A549 (cell line): Measurements from ENCODE around the gene COL2A1.

Experiments
- CHD4 ChIP-seq: fragments of 200-600 bp; sonication (generic); IDR thresholded peaks from 2 replicates; pipeline ENCODE4 v1.6.1; 2016; ENCODE audit warnings: antibody characterized with exemption, mild to moderate bottlenecking, borderline replicate concordance
- EP300 ChIP-seq, 2 experiments: fragments of >200 bp; sonication (Bioruptor Twin); formaldehyde crosslinking; IDR thresholded peaks; 2 replicates in 1 of 2; 3 replicates in 1 of 2; pipeline ENCODE4 v1.6.1; 2016 to 2017
- FOSL2 ChIP-seq, 2 experiments: fragments of 450-650 bp in 1 of 2; fragments of >200 bp in 1 of 2; sonication (Bioruptor Twin) in 1 of 2; formaldehyde crosslinking; IDR thresholded peaks; 2 replicates each; pipeline versions ENCODE4 v1.5.0 to v1.6.1; 2016 to 2020; ENCODE audit warnings: mild to moderate bottlenecking in 1 of 2, moderate library complexity in 1 of 2
- HOXB13 ChIP-seq: fragments of 250-450 bp; sonication (Bioruptor Pico); IDR thresholded peaks from 2 replicates; pipeline ENCODE4 v1.5.0; 2020; ENCODE audit warnings: low read depth, mild to moderate bottlenecking, moderate library complexity
- KDM5A ChIP-seq: fragments of 200-600 bp; sonication (generic); IDR thresholded peaks from 2 replicates; pipeline ENCODE4 v1.6.1; 2016; ENCODE audit warnings: antibody characterized with exemption, mild to moderate bottlenecking
- NR3C1 ChIP-seq: fragments of >200 bp; sonication (Bioruptor Twin); formaldehyde crosslinking; IDR thresholded peaks from 3 replicates; pipeline ENCODE4 v1.6.1; 2017
- POLR2A ChIP-seq: IDR thresholded peaks from 2 replicates; pipeline ENCODE4 v1.6.1; 2012; ENCODE audit warnings: mild to moderate bottlenecking, low read length
- SREBF2 ChIP-seq: fragments of 450-650 bp; IDR thresholded peaks from 2 replicates; pipeline ENCODE4 v1.6.1; 2014; ENCODE audit warnings: mild to moderate bottlenecking, moderate library complexity
- TF ChIP-seq, protein P1 (sequence below): fragments of >200 bp; sonication (Bioruptor Twin); formaldehyde crosslinking; IDR thresholded peaks from 3 replicates; pipeline ENCODE4 v1.5.1; 2016
- TF ChIP-seq, protein P2 (sequence below): fragments of 450-650 bp; IDR thresholded peaks from 2 replicates; pipeline ENCODE4 v1.6.1; 2014; ENCODE audit warnings: antibody characterized with exemption
- TF ChIP-seq, protein P3 (sequence below): fragments of 150-350 bp; IDR thresholded peaks from 2 replicates; pipeline ENCODE4 v1.6.1; 2014; ENCODE audit warnings: low read depth, mild to moderate bottlenecking, low read length

DNA sequence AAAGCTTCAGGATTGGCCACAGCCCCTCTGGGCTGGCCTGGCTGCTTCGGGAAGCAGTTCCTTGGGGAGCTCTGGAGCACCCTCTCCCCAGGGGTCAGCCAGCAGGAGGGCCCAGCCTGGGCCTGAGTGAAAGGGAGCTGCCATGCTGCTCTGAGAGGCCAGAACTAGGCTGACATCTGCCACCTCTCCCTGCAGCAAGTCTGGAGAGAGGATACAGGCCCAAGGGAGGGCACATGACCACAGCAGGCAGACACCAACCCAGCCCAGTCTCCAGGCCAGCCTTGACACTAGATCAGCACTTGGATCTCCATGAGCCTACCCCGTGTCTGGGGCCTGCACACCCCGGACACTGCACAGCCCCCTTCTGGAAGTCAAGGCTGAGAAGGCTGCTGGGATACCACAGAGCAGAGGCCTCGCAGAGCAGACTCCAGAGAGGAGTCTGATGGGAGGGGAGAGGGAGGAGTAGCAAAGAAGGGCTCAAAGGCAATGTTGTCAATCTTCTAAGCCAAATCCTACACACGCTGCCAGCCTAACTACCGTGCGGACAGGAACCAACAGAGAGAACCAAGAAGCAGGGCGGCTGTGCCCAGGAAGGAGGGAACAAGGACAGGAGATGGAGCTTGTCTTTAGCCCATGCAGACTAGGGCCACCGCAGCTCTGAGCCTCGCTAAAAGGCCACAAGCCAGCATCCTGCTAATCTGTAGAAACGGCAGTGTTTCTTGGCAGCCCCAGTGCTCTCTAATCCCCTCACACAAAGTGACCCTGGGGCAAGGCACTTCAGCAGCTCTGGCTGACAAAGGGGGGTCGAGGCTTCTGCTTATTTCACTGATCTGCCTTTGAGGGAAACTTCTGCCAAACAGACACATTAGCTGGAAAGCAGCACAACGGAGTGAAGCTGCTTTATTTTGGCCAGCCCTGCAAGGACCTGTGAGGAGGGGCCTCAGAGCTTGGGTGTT lies 12.9 kb downstream of the COL2A1 start:
- TF ChIP-seq, protein P1, sequence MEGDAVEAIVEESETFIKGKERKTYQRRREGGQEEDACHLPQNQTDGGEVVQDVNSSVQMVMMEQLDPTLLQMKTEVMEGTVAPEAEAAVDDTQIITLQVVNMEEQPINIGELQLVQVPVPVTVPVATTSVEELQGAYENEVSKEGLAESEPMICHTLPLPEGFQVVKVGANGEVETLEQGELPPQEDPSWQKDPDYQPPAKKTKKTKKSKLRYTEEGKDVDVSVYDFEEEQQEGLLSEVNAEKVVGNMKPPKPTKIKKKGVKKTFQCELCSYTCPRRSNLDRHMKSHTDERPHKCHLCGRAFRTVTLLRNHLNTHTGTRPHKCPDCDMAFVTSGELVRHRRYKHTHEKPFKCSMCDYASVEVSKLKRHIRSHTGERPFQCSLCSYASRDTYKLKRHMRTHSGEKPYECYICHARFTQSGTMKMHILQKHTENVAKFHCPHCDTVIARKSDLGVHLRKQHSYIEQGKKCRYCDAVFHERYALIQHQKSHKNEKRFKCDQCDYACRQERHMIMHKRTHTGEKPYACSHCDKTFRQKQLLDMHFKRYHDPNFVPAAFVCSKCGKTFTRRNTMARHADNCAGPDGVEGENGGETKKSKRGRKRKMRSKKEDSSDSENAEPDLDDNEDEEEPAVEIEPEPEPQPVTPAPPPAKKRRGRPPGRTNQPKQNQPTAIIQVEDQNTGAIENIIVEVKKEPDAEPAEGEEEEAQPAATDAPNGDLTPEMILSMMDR: no peak
- TF ChIP-seq POLR2A: no peak
- no peak for TF ChIP-seq SREBF2
- TF ChIP-seq, protein P2, sequence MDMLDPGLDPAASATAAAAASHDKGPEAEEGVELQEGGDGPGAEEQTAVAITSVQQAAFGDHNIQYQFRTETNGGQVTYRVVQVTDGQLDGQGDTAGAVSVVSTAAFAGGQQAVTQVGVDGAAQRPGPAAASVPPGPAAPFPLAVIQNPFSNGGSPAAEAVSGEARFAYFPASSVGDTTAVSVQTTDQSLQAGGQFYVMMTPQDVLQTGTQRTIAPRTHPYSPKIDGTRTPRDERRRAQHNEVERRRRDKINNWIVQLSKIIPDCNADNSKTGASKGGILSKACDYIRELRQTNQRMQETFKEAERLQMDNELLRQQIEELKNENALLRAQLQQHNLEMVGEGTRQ: no peak
- TF ChIP-seq, protein P3, sequence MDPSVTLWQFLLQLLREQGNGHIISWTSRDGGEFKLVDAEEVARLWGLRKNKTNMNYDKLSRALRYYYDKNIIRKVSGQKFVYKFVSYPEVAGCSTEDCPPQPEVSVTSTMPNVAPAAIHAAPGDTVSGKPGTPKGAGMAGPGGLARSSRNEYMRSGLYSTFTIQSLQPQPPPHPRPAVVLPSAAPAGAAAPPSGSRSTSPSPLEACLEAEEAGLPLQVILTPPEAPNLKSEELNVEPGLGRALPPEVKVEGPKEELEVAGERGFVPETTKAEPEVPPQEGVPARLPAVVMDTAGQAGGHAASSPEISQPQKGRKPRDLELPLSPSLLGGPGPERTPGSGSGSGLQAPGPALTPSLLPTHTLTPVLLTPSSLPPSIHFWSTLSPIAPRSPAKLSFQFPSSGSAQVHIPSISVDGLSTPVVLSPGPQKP: no peak
- no peak for TF ChIP-seq NR3C1
- no peak for TF ChIP-seq EP300 (IDR thresholded peaks at IDR 0.05)
- TF ChIP-seq HOXB13 (CRISPR knock-in tag): no peak
- TF ChIP-seq KDM5A: no peak
- TF ChIP-seq CHD4: no peak
- TF ChIP-seq FOSL2 (IDR thresholded peaks at IDR 0.05): no peak
- no peak for TF ChIP-seq FOSL2 (CRISPR knock-in tag; IDR thresholded peaks at IDR 0.05)
